OCI-LY7 (cell line): ENCODE data around the gene TRIM67. TPM values are rescaled to one million over a fixed set of nuclear protein-coding genes. Genes with fewer than 3 reads are reported as not detected.

Source experiments
- BruUV-seq: library from RNA; stranded (reverse); fragments of 400-500 nt; replicated peaks from 2 replicates; lab custom pipeline; 2021; lab: Mats Ljungman, UMichigan
- CTCF ChIA-PET: fragments of 300-600 bp; sonication (Branson Sonifier 250); formaldehyde crosslinking; loops from one replicate; lab custom pipeline; 2022; ENCODE audit warnings: antibody characterized with exemption; ENCODE audit not compliant: unreplicated experiment; lab: Charles Lee
- POLR2A ChIA-PET: fragments of 300-600 bp; sonication (Branson Sonifier 250); formaldehyde crosslinking; loops from one replicate; lab custom pipeline; 2022; ENCODE audit warnings: antibody characterized with exemption; lab: Charles Lee
- DNase-seq: peaks from one replicate; pipeline ENCODE4 v3.0.0-alpha.2; 2015; ENCODE audit warnings: low spot score
- H2AFZ ChIP-seq: fragments of 200-600 bp; sonication (generic), shearing (Covaris generic); 2 replicates; pipeline ENCODE4 v1.6.1; 2014; ENCODE audit warnings: mild to moderate bottlenecking, antibody characterized with exemption, low read length, moderate library complexity
- H3K27ac ChIP-seq: fragments of 200-600 bp; sonication (generic); 2 replicates; pipeline ENCODE4 v1.5.1; 2014; ENCODE audit warnings: mixed run types, low read depth, mild to moderate bottlenecking, moderate library complexity, low read length, inconsistent platforms; ENCODE audit not compliant: poor library complexity, severe bottlenecking
- H3K36me3 ChIP-seq: fragments of 200-600 bp; sonication (generic); 2 replicates; pipeline ENCODE4 v1.6.1; 2014; ENCODE audit warnings: mild to moderate bottlenecking, antibody characterized with exemption, low read length, moderate library complexity, mixed read lengths; ENCODE audit not compliant: insufficient read depth
- H3K4me1 ChIP-seq: fragments of 200-600 bp; sonication (generic); 2 replicates; pipeline ENCODE4 v1.5.1; 2014; ENCODE audit warnings: mild to moderate bottlenecking, low read length; ENCODE audit not compliant: insufficient read depth, poor library complexity, severe bottlenecking
- H3K4me2 ChIP-seq: fragments of 200-600 bp; sonication (generic); 2 replicates; pipeline ENCODE4 v1.6.1; 2014; ENCODE audit warnings: mild to moderate bottlenecking, low read length
- H3K4me3 ChIP-seq: fragments of 200-600 bp; sonication (generic); 2 replicates; pipeline ENCODE4 v1.5.1; 2014; ENCODE audit warnings: mild to moderate bottlenecking, low read depth, low read length; ENCODE audit not compliant: poor library complexity, severe bottlenecking
- H3K79me2 ChIP-seq: fragments of 200-600 bp; sonication (generic); 2 replicates; pipeline ENCODE4 v1.6.1; 2016; ENCODE audit warnings: low read depth, mild to moderate bottlenecking, low read length, moderate library complexity, mixed read lengths; ENCODE audit not compliant: insufficient read depth
- H3K9me2 ChIP-seq: fragments of 200-600 bp; sonication (generic); 2 replicates; pipeline ENCODE4 v1.6.1; 2016; ENCODE audit warnings: mild to moderate bottlenecking, low read length, mixed read lengths; ENCODE audit not compliant: insufficient read depth
- H3K9me3 ChIP-seq: fragments of 200-600 bp; sonication (generic); 2 replicates; pipeline ENCODE4 v1.6.1; 2014; ENCODE audit warnings: mild to moderate bottlenecking, mixed run types, low read length, mixed read lengths
- H4K20me1 ChIP-seq: fragments of 200-600 bp; sonication (generic); 2 replicates; pipeline ENCODE4 v1.6.1; 2014; ENCODE audit warnings: mild to moderate bottlenecking, antibody characterized with exemption, low read length, moderate library complexity, mixed read lengths; ENCODE audit not compliant: insufficient read depth
- EZH2phosphoT487 ChIP-seq: fragments of 200-600 bp; sonication (generic); IDR thresholded peaks from 2 replicates; pipeline ENCODE4 v1.6.1; 2018; ENCODE audit warnings: low read depth, borderline replicate concordance, mild to moderate bottlenecking, mixed run types, antibody characterized with exemption, low read length, moderate library complexity, mixed read lengths
- intact Hi-C: fragments of 100-400 bp; cut with micrococcal nuclease; formaldehyde crosslinking; loops from one replicate; pipeline ENCODE4 v1.10.0; 2022; ENCODE audit not compliant: unreplicated experiment
- total RNA-seq, 2 experiments: library from RNA; depleted of rRNA in 1 of 2; stranded (reverse); fragments of >200 nt in 1 of 2; shearing (Covaris generic) in 1 of 2; gene quantifications; 2 replicates each; pipeline ENCODE4 v1.2.3, GENCODE V29; 2014 to 2022
- TF ChIP-seq, protein P1 (sequence below): fragments of 200-600 bp; sonication (generic); conservative IDR thresholded peaks from 2 replicates; pipeline ENCODE4 v1.5.1; 2014; ENCODE audit warnings: mild to moderate bottlenecking, antibody characterized with exemption, low read length, moderate library complexity, mixed read lengths

TRIM67 gene
- total RNA-seq, 2 experiments from 2014 or later = 0.03 to 0.06 TPM

DNA sequence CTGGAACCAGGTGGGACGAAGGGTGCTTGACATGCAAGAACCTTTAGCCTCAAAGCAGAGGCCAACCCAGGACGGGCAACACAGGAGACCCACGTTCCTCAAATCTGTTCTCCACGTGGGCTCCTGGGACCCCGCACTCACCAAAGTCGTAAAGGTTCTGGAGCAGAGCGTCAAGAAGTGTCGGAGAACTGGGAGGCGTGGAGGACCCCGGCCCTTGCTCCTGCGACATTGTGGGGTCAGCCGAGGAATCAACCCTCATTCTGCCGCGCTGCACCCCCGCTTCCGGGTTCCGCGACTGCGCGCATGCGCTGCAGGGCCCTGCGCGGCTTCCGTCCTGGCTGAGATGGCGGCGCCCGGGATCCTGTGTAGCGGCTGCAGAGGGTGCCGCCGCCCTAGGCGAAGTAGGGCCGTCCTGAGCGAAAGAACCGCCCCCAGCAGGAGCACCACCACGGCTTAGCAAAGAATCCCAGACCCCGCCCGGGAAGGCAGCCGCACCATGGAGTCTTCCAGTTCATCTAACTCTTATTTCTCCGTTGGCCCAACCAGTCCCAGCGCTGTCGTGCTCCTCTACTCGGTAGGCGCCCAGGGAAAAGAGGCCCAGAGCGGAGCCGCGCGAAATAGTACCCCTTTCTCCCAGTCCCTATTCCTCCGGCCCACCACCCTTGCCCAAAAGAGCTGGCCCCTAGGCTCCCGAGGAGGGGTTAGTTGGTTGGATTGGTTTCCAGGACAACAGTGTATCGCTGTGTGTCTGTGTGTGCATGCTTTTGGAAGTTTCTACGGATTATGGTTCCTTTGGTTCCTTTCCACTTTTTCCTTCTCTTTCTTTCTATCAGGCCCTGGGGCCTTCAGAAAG is 79.3 kb downstream of the TRIM67 start, which contains the start of gene GNPAT:
TSS of gene GNPAT (plus strand) at position 330 of the 853 bp plus-strand sequence. CDS start at position 497, 167 bp downstream.
- H3K9me2 ChIP-seq = no peaks in the 10 kb centered on the region
- peak within 1 kb of the TSS; percentile 96 for H3K4me2 ChIP-seq
- peak; percentile 90 for DNase-seq
- peaks cover 25% of the 10 kb centered on the region for H3K4me1 ChIP-seq
- ChIA-PET POLR2A (interaction anchor here (0.7 to 2.5 kb wide), 14 partner anchors 7 to 97 kb away, joined by 3 to 12 read pairs (median 4); partner anchors contain the start of genes EXOC8 and SPRTN), CTCF (interaction anchor here (0.6 to 1.5 kb wide), 3 partner anchors 9 to 252 kb away, joined by 3 read pairs; partner anchors contain the start of gene EXOC8)
- no peaks in the 10 kb centered on the region for H3K9me3 ChIP-seq
- peak within 1 kb of the TSS; percentile 60 for H3K27ac ChIP-seq
- H3K79me2 ChIP-seq = peaks cover 66% of the 10 kb centered on the region
- no TSS peak for BruUV-seq
- intact Hi-C loops = loop anchor here (2.0 to 5.0 kb wide), 2 partner anchors 94 to 181 kb away; partner anchors contain the start of gene EGLN1
- H2AFZ ChIP-seq = peak within 1 kb of the TSS; percentile 91
- peaks cover 47% of the 10 kb centered on the region for H3K36me3 ChIP-seq
- H3K4me3 ChIP-seq = peak within 1 kb of the TSS; percentile 97
- no peak for TF ChIP-seq EZH2phosphoT487
- TF ChIP-seq, protein P1, sequence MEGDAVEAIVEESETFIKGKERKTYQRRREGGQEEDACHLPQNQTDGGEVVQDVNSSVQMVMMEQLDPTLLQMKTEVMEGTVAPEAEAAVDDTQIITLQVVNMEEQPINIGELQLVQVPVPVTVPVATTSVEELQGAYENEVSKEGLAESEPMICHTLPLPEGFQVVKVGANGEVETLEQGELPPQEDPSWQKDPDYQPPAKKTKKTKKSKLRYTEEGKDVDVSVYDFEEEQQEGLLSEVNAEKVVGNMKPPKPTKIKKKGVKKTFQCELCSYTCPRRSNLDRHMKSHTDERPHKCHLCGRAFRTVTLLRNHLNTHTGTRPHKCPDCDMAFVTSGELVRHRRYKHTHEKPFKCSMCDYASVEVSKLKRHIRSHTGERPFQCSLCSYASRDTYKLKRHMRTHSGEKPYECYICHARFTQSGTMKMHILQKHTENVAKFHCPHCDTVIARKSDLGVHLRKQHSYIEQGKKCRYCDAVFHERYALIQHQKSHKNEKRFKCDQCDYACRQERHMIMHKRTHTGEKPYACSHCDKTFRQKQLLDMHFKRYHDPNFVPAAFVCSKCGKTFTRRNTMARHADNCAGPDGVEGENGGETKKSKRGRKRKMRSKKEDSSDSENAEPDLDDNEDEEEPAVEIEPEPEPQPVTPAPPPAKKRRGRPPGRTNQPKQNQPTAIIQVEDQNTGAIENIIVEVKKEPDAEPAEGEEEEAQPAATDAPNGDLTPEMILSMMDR = no peak
- no peaks in the 10 kb centered on the region for H4K20me1 ChIP-seq

DNA sequence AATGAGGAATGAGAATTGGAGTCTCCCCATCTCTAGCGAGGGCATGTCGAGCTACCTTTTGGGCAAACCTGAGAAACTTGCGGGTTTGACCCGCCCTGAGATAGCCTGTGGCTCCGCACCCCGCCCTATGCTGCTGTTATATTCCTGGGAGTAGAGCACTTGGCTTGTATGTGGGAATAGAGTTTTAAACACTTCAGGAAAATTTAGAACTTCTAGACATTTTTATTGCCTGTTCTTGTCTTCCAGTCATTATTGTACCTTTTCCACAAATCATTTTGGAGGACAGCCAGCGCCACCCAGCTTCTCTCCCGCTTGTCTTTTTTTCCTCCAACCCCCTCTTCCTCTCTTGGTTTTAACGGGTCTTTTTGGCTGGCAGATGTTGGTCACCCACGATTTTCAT is 79.9 kb downstream of the TRIM67 start:
- Histone ChIP-seq H3K27ac (peak overlapping the region; percentile 60), H3K4me2 (peak overlapping the region; percentile 96), H3K4me3 (peak overlapping the region; percentile 97), H3K36me3 (peaks cover 47% of the 10 kb centered on the region), H3K9me2 (no peaks in the 10 kb centered on the region), H4K20me1 (no peaks in the 10 kb centered on the region), H2AFZ (peak overlapping the region; percentile 91; the same call in 1 of the 2 replicates), H3K4me1 (peaks cover 25% of the 10 kb centered on the region), H3K79me2 (peaks cover 72% of the 10 kb centered on the region), H3K9me3 (no peaks in the 10 kb centered on the region)
- CTCF ChIA-PET = interaction anchor here (1.4 to 1.5 kb wide), 2 partner anchors 8 to 96 kb away, joined by 3 read pairs; partner anchors contain the start of gene EXOC8
- POLR2A ChIA-PET = interaction anchor here (0.7 to 2.5 kb wide), 10 partner anchors 8 to 96 kb away, joined by 3 to 12 read pairs (median 4); partner anchors contain the start of genes EXOC8 and SPRTN
- intact Hi-C loops = loop anchor here (2.0 to 5.0 kb wide), 2 partner anchors 93 to 181 kb away; partner anchors contain the start of gene EGLN1
- DNase-seq = peak; percentile 53
- BruUV-seq = TSS peak; percentile 62
- TF ChIP-seq EZH2phosphoT487 = no peak
- TF ChIP-seq, protein P1 = peak; percentile 73
